T follicular helper cell (primary cell): ENCODE data around the gene TTC22.
"Not testable (repeated sequence)": the region's sequence is repeated elsewhere in the genome, so short reads cannot be mapped to it uniquely, and the experiment has no call there.

ENCODE experiments used
- DNase-seq: peaks from one replicate; pipeline ENCODE4 v3.0.0-alpha.2; 2020; ENCODE audit warnings: low read depth

Gene TTC22

DNA sequence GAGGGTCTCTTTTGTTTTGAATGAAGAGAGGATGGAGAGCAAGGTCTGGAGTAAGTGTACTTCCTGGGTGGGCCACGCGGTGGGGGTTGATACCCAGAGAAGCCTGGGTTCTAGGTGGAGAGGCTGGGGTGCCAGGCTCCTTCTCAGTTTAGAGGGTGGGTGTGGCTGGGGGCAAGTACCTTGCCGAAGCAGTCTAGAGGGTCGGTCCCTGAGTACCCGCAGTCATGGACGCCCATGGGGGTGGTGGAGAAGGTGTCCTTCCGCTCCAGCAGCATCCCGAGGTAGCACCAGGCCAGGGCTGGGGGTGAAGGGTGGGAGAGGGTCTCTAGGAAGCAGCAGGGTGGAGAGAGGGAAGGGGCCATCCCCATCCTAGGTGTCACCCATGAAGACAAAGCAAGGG is 14.3 kb downstream of the TTC22 start:
- DNase-seq: no peak

GRCh38 chr1:54784066-54784465 is 17.1 kb downstream of the TTC22 start:
- no peak for DNase-seq

GRCh38 chr1:54782588-54782987 is 18.5 kb downstream of the TTC22 start:
- DNase-seq: no peak

GRCh38 chr1:54782156-54782555 is 19.0 kb downstream of the TTC22 start:
- DNase-seq: no peak

DNA sequence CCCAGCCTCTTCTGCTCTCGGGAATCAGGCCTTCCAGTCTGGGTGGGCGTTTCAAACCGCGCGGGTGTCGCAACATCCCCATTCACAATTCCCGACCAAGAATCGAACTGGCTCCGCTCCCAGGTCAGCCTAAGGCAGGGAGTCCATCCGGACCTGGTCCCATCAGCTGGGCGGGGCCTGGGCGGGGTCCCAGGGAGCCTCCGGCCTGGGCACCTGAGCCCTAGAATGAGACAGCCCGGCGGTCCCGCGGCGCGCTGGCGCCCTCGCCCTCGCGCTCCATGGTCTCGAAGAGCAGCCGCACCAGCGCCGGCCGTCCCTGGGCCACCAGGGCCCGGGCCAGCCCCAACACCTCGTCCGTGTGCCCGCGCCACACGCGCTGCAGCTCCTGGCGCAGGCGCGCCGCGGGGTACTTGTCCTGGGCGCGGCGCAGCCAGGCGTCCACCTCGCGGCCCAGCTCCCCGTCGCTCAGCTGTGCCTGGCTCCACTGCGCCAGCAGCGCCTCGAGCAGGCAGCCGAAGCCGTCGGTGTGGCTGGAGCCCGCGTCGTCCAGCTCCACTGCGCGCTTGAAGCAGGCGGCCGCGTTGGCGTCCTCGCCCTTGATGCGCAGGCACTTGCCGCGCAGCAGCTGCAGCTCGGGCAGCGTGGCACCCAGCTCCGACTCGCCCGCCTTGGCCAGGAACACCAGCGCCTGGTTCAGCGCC is 19.9 kb downstream of the TTC22 start:
- no peak for DNase-seq

- no peak for DNase-seq
Observed at GRCh38 chr1:54777431-54777830, 23.7 kb downstream of the TTC22 start.

DNA sequence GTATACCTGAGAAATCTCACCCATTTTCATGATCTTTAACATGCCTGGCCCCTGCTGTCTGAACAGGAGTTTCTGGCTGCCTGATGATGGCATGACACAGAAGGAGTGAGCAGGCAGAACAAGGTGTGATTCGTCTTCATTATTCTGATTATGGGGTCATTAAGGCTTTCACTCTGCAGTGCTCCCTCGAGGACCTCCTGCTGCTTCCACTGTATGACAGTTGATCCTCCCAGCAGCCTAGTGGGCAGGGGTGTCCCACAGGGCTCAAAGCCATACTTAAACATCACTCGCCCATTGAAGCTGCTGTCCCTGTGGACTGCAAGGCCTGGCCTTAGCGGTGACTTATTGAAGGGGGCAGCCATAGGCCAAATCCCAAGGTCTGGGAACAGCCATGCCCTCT is 24.1 kb downstream of the TTC22 start:
- DNase-seq: no peak

DNA sequence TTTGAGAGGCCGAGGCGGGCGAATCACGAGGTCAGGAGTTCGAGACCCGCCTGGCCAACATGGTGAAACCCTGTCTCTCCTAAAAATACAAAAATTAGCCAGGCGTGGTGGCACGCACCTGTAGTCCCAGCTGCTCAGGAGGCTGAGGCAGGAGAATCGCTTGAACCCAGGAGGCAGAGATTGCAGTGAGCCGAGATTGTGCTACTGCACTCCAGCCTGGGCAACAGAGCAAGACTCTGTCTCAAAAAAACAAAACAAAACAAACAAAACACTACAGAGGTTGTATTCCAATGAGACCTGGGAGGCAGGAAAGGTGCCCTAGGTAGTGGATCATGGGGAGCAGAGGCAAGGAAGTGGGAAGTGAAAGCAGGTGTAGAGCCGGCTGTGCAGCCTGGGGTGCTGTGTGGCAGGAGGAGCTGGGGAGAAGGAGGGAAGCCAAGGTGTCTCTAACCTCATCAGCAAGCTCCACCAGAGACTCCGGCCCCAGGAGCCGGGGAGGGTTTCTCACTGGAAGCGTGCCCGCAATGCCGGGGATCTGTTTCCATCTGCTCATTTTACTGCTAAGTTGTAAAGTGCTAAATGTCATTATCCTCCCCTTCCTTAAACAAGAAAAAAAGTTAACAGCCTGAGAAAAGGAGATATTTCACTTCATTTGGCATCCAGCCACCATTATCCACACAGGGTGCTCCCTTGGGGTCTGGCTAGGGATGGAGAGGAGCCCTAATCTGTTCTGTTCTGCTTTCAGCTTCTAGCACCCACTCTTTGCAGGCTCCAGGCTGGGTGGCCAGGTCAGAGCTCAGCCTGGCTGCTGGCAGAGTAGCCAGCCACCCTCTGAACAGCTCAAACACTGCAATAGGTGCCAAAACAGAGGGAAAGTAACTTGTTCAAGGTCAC is 25.0 kb downstream of the TTC22 start:
- not testable (repeated sequence) for DNase-seq

- no peak for DNase-seq
Observed at GRCh38 chr1:54774820-54775498, 26.2 kb downstream of the TTC22 start.

DNA sequence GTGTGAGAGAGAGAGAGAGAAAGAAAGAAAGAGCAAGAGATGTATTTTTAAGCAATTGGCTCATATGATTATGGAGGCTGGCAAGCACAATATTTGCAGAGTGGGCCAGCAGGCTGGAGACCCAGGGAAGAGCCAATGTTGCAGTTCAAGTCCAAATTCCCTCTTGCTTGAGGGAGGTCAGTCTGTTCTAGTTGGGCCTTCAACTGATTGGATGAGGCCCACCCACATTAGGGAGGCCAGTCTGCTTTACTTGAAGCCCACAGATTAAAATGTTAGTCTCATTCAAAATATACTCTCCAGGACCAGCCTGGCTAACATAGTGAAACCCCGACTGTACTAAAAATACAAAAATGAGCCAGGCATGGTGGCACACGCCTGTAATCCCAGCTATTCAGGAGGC is 28.2 kb downstream of the TTC22 start:
- DNase-seq: no peak

DNA sequence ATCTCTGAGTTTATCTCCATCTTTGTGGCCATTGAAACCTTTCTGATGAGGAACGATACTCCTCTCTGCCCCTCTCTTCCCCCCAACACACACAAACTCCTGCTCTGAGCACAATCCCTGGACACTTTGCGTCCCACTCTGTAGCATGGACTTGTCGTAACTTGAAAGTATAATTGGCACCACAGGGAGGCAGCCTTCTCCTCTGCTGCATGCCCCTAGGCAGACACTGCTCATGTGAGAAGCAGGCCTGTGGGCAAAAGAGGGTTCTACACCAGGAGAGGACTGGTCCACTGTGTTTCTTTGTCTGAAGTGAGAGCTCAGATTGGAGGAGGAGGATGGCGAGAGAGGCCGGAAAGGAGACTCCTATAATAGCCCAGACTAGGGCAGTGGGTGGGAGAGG is 33.0 kb downstream of the TTC22 start:
- DNase-seq: no peak

GRCh38 chr1:54767526-54767925 is 33.6 kb downstream of the TTC22 start:
- DNase-seq: no peak

GRCh38 chr1:54766726-54767125 is 34.4 kb downstream of the TTC22 start:
- no peak for DNase-seq

GRCh38 chr1:54764922-54765561 is 36.1 kb downstream of the TTC22 start:
- DNase-seq: no peak

DNA sequence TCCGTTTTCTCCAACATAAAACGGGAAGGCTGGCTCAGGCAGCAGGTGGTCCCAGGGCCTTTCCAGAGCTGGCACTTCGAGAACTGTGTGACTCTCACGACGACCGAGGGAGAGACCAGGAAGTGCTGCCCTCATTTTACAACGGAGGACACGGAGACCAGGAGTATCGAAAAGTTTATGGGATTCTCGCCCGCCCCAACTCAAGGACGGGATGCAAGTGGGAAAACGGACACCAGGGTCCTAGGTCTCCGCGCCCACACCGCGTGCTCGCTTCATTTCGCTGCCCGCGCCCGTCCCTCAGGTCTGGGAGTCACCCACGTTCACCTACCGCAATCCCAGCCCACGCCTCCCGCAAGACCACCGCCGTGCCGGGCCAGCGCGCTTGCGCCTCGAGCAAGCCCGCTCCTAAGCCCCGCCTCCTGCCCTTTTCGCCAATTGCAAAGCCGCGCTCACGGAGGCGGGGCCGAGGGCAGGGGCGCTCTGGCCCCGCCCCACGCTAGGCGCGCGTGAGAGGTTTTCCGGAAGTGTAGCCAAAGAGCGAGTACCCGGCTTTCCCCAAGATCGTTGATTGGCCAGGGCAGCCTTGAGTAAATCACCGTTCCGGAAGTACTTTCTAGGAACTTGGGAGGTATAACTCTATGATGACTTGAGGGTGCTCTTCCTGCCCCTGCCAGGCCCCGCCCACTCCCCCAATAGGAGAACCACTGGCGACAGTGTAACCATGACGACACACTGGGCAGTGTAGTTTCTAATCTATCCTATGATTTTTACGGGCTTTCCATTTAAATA is 36.8 kb downstream of the TTC22 start, which contains the start of gene PARS2:
Gene PARS2 (minus strand): TSS at position 391 of the 789 bp plus-strand sequence. CDS start 5,362 bp downstream, outside the sequence.
- DNase-seq: peak; percentile 94

- no peak for DNase-seq
Observed at GRCh38 chr1:54763816-54764132, 37.3 kb downstream of the TTC22 start.

DNA sequence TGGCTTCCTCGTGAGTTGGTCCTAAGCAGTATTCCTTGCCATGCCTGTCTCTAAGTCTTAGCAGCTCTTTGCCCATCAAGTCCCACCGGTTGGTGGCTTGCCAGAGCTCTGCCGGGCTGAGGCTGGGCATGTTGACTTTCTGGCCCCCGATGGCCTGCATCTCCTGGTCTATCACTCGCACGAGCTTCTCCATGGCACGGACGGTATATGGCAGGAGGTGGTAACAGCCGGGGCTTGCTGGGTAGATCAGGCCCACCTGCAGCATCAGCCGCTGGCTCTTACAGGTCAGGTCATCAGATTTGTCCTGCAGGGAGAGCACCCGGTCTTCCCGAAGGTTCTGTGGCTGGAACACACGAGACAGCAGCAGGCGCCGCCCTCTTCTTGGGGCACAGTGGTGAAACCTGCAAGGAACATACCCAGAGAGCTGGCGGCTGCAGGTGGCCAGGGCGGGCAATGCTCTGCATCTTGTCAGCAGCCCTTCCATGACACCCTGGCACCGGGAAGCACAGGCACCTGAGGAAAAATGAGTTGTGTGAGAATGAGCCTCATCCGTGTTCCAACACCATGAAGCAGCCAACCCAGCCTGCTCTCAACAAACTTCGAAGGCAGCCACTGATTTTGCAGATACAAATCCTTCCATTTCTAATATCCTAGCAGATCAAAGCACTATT is 42.3 kb downstream of the TTC22 start:
- no peak for DNase-seq

GRCh38 chr1:54757833-54758232 is 43.3 kb downstream of the TTC22 start:
- no peak for DNase-seq

DNA sequence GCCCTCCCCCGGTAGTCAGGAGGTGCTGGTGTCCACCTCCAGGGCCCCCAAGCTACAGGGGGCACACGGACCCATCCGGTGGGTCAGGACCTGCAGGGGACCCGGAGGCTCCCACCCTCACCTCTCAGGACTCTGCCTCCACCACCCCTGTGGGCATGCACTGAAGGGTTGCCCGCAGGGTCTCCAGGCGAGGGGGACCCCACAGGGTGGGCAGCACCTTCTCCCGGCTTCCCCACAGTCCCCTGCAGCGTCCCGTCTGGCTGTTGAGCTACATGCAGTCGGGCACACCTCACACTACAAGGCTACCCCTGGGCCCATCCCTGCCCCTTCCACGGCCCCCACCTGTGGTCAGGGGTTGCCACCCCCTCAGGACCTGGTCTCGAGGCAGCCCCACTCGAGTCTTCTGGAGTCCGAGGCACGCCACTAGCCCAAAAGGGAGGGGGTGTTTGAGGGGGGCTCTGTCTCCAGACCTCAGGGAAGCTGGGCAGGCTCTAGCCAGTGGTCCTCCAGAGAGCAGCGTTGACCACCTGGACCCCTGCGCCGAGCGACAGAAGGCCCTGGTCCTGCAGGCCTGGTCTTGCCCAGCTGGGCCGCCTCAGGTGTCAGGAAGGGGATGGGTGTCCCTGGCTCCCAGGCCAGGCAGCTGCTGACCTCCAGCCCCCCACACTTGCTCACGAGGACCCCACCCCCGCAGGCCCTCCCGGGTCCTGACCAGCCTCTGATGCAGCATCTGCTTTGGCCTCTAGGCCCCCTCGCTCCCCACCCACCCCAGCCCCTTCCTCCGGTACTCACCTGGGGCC is 46.4 kb downstream of the TTC22 start:
- DNase-seq: no peak

- DNase-seq: no peak
Observed at GRCh38 chr1:54754045-54754444, 47.1 kb downstream of the TTC22 start.
